Adrenal gland (tissue), 12 donors: ENCODE measurements around the gene CASP6. TPM values are rescaled to one million over a fixed set of nuclear protein-coding genes. Genes with fewer than 3 reads are reported as not detected.
A peak's percentile ranks its signal among the peaks of the same experiment; 100 is the strongest.

ENCODE experiments used
- DNase-seq, 7 donors: peaks; one replicate each; pipeline ENCODE4 v3.0.0-alpha.2; 2019 to 2020
- H3K27ac ChIP-seq, 5 donors: fragments of 200-600 bp; sonication (generic) in 4 of 5; 1 replicate in 3 of 5; 2 replicates in 2 of 5; pipeline versions ENCODE4 v1.5.1 to v1.8.0; 2016 to 2020; ENCODE audit warnings: mild to moderate bottlenecking in 1 of 5
- H3K27me3 ChIP-seq: fragments of 200-600 bp; 2 replicates; pipeline ENCODE4 v1.8.0; 2021
- H3K36me3 ChIP-seq, 2 donors: fragments of 200-600 bp; replicated peaks in 1 of 2; 1 replicate in 1 of 2; 2 replicates in 1 of 2; pipeline versions ENCODE4 v1.5.1 to v1.8.0; 2018 to 2022
- H3K4me1 ChIP-seq, 2 donors: fragments of 200-600 bp; replicated peaks in 1 of 2; 1 replicate in 1 of 2; 2 replicates in 1 of 2; pipeline versions ENCODE4 v1.5.1 to v1.8.0; 2018 to 2021
- H3K4me3 ChIP-seq, 4 donors: fragments of 200-600 bp; sonication (generic) in 3 of 4; one replicate each; pipeline ENCODE4 v1.5.1; 2016 to 2018
- H3K9me3 ChIP-seq, 3 donors: fragments of 200-600 bp; sonication (generic) in 1 of 3; replicated peaks in 1 of 3; 1 replicate in 2 of 3; 2 replicates in 1 of 3; pipeline versions ENCODE4 v1.5.1 to v1.8.0; 2016 to 2021
- CTCF ChIP-seq, 6 experiments: fragments of 450-650 bp in 4 of 6; fragments of 200-600 bp in 2 of 6; sonication (generic) in 1 of 6; IDR thresholded peaks; 1 replicate in 5 of 6; 2 replicates in 1 of 6; pipeline versions ENCODE4 v1.5.1 to v1.8.0; 2016 to 2021; ENCODE audit warnings: antibody characterized with exemption in 6 of 6, mild to moderate bottlenecking in 2 of 6, moderate library complexity in 1 of 6
- POLR2A ChIP-seq, 2 donors: fragments of 450-650 bp; IDR thresholded peaks; one replicate each; pipeline ENCODE4 v1.6.1; 2017; ENCODE audit warnings: antibody characterized with exemption in 2 of 2, mild to moderate bottlenecking in 2 of 2, moderate library complexity in 1 of 2
- WGBS, 4 donors: extraction: QIAGEN DNeasy Blood & Tissue Kit in 2 of 4; methylation state at CpG; one replicate each; pipeline versions ENCODE4 v1.1.5 to v1.1.7; 2013 to 2017; 5-methylcytosine and 5-hydroxymethylcytosine counted together
- intact Hi-C, 2 donors: fragments of 100-400 bp; cut with DNase I; formaldehyde crosslinking; loops; one replicate each; pipeline versions ENCODE4 v1.14.1 to v1.15.0; 2022 to 2023
- polyA plus RNA-seq, 3 donors: library from polyadenylated mRNA; stranded (reverse); fragments of 200-250 nt in 2 of 3; fragments of 350-450 nt in 1 of 3; fragmentation: Illumina TruSeq in 1 of 3; extraction: RNeasy Lipid Tissue Mini Kit (QIAGEN cat#74804) in 1 of 3; gene quantifications; one replicate each; pipeline ENCODE4 v1.2.3, GENCODE V29; 2013 to 2014
- total RNA-seq, 9 donors: library from RNA; depleted of rRNA in 4 of 9; stranded (reverse); fragments of >200 nt in 4 of 9; fragments of 120-200 nt in 1 of 9; fragmentation: NEBNext Ultra II Directional in 1 of 9; extraction: Animal tissue kit (Norgen Biotek cat#: 25700) in 1 of 9; gene quantifications; one replicate each; pipeline versions ENCODE4 v1.1.0 to v1.2.4, GENCODE V29; 2013 to 2023
- donor health status: healthy with polysubstance abuse.
- donor health status: Bipolar disorder and iron deficiency.
- donor health status: DM: yes; HTN: yes; CAD: no.
- donor health status: DM: no; HTN: no; CAD: no.
- donor health status: DM: no; HTN: no; CAD: no.
- donor health status: DM: yes; HTN: yes; CAD: no.

CASP6 gene
- total and polyA plus RNA-seq, 12 donors, result 7.3 to 21.6 (median 11.9) TPM

GRCh38 chr4:109662116-109662515 is 41.1 kb downstream of the CASP6 start:
- H3K9me3 ChIP-seq, result no peaks in the 10 kb centered on the region

GRCh38 chr4:109658871-109659410 is 44.3 kb downstream of the CASP6 start:
- WGBS, 4 donors, result 72 to 82% (median 73%) methylated on average over 6 of the region's 6 CpGs
- intact Hi-C loops, result no loop called here
- no peaks in the 10 kb centered on the region for H3K4me1 ChIP-seq

More at GRCh38 chr4:109662116-109662515, 41.1 kb downstream of the CASP6 start:
- Histone ChIP-seq H3K4me3 (no peak overlapping the region), H3K4me1 (no peaks in the 10 kb centered on the region), H3K36me3 (no peaks in the 10 kb centered on the region), H3K27ac (no peak overlapping the region), H3K27me3 (no peaks in the 10 kb centered on the region)
- 45 to 76% (median 56%) methylated on average over 2 of the region's 2 CpGs for WGBS, 4 donors
- no peak for TF ChIP-seq CTCF (IDR thresholded peaks at IDR 0.05)
- no peak for TF ChIP-seq POLR2A (IDR thresholded peaks at IDR 0.05)
- no peak for DNase-seq
- intact Hi-C loops, result no loop called here

GRCh38 chr4:109657854-109658418 is 45.3 kb downstream of the CASP6 start:
- no peaks in the 10 kb centered on the region for H3K27me3 ChIP-seq
- no peaks in the 10 kb centered on the region for H3K4me1 ChIP-seq
- H3K4me3 ChIP-seq, result no peak overlapping the region
- H3K36me3 ChIP-seq, result no peaks in the 10 kb centered on the region
- no peak for DNase-seq
- H3K9me3 ChIP-seq, result no peaks in the 10 kb centered on the region
- intact Hi-C loops, result no loop called here
- no peak overlapping the region for H3K27ac ChIP-seq
- WGBS, 4 donors, result 87 to 92% (median 91%) methylated on average over 9 of the region's 9 CpGs
- TF ChIP-seq CTCF (IDR thresholded peaks at IDR 0.05) (no peak), POLR2A (IDR thresholded peaks at IDR 0.05) (no peak)

More at GRCh38 chr4:109658871-109659410, 44.3 kb downstream of the CASP6 start:
- Histone ChIP-seq H3K27me3 (no peaks in the 10 kb centered on the region), H3K36me3 (no peaks in the 10 kb centered on the region), H3K4me3 (no peak overlapping the region), H3K9me3 (no peaks in the 10 kb centered on the region), H3K27ac (no peak overlapping the region)
- peak in 1 of 7 donors; percentile 4 for DNase-seq
- peak in 2 of 6 experiments; percentile 8 to 22 for TF ChIP-seq CTCF (IDR thresholded peaks at IDR 0.05)
- no peak for TF ChIP-seq POLR2A (IDR thresholded peaks at IDR 0.05)

GRCh38 chr4:109655396-109655795 is 47.8 kb downstream of the CASP6 start:
- DNase-seq, result no peak
- WGBS, 4 donors, result 59 to 73% (median 69%) methylated on average over 6 of the region's 6 CpGs
- no peak for TF ChIP-seq CTCF (IDR thresholded peaks at IDR 0.05)
- TF ChIP-seq POLR2A (IDR thresholded peaks at IDR 0.05), result no peak
- H3K27me3 ChIP-seq, result no peaks in the 10 kb centered on the region
- no peak overlapping the region for H3K4me3 ChIP-seq
- H3K36me3 ChIP-seq, result no peaks in the 10 kb centered on the region
- no peaks in the 10 kb centered on the region for H3K9me3 ChIP-seq
- no peak overlapping the region for H3K27ac ChIP-seq
- no peaks in the 10 kb centered on the region for H3K4me1 ChIP-seq
- intact Hi-C loops, result no loop called here
